Thyroid gland (tissue), 4 donors: Measurements from ENCODE around the gene ZNF783.

Experiments used
- CTCF ChIP-seq, 6 experiments: fragments of 200-600 bp in 3 of 6; fragments of 450-650 bp in 3 of 6; sonication (generic) in 3 of 6; IDR thresholded peaks; one replicate each; pipeline ENCODE4 v1.5.1; 2016 to 2019; ENCODE audit warnings: antibody characterized with exemption in 6 of 6, mild to moderate bottlenecking in 2 of 6, inconsistent platforms in 1 of 6, moderate library complexity in 1 of 6
- POLR2A ChIP-seq, 2 donors: fragments of 450-650 bp; IDR thresholded peaks; one replicate each; pipeline ENCODE4 v1.6.1; 2017; ENCODE audit warnings: antibody characterized with exemption in 2 of 2, mild to moderate bottlenecking in 2 of 2, moderate library complexity in 1 of 2

- TF ChIP-seq CTCF (IDR thresholded peaks at IDR 0.05) (no peak), POLR2A (IDR thresholded peaks at IDR 0.05) (no peak)
These were observed 8.3 kb upstream of the ZNF783 start for GRCh38 chr7:149253665-149254064.
